OCI-LY7 (cell line): ENCODE measurements around the gene SLC2A6. TPM values are rescaled to one million over a fixed set of nuclear protein-coding genes. Genes with fewer than 3 reads are reported as not detected.

Experiments
- BruUV-seq: library from RNA; stranded (reverse); fragments of 400-500 nt; replicated peaks from 2 replicates; lab custom pipeline; 2021; lab: Mats Ljungman, UMichigan
- CTCF ChIA-PET: fragments of 300-600 bp; sonication (Branson Sonifier 250); formaldehyde crosslinking; loops from one replicate; lab custom pipeline; 2022; ENCODE audit warnings: antibody characterized with exemption; ENCODE audit not compliant: unreplicated experiment; lab: Charles Lee
- POLR2A ChIA-PET: fragments of 300-600 bp; sonication (Branson Sonifier 250); formaldehyde crosslinking; loops from one replicate; lab custom pipeline; 2022; ENCODE audit warnings: antibody characterized with exemption; lab: Charles Lee
- DNase-seq: peaks from one replicate; pipeline ENCODE4 v3.0.0-alpha.2; 2015; ENCODE audit warnings: low spot score
- H2AFZ ChIP-seq: fragments of 200-600 bp; sonication (generic), shearing (Covaris generic); 2 replicates; pipeline ENCODE4 v1.6.1; 2014; ENCODE audit warnings: mild to moderate bottlenecking, antibody characterized with exemption, low read length, moderate library complexity
- H3K27ac ChIP-seq: fragments of 200-600 bp; sonication (generic); 2 replicates; pipeline ENCODE4 v1.5.1; 2014; ENCODE audit warnings: mixed run types, low read depth, mild to moderate bottlenecking, moderate library complexity, low read length, inconsistent platforms; ENCODE audit not compliant: poor library complexity, severe bottlenecking
- H3K36me3 ChIP-seq: fragments of 200-600 bp; sonication (generic); 2 replicates; pipeline ENCODE4 v1.6.1; 2014; ENCODE audit warnings: mild to moderate bottlenecking, antibody characterized with exemption, low read length, moderate library complexity, mixed read lengths; ENCODE audit not compliant: insufficient read depth
- H3K4me1 ChIP-seq: fragments of 200-600 bp; sonication (generic); 2 replicates; pipeline ENCODE4 v1.5.1; 2014; ENCODE audit warnings: mild to moderate bottlenecking, low read length; ENCODE audit not compliant: insufficient read depth, poor library complexity, severe bottlenecking
- H3K4me2 ChIP-seq: fragments of 200-600 bp; sonication (generic); 2 replicates; pipeline ENCODE4 v1.6.1; 2014; ENCODE audit warnings: mild to moderate bottlenecking, low read length
- H3K4me3 ChIP-seq: fragments of 200-600 bp; sonication (generic); 2 replicates; pipeline ENCODE4 v1.5.1; 2014; ENCODE audit warnings: mild to moderate bottlenecking, low read depth, low read length; ENCODE audit not compliant: poor library complexity, severe bottlenecking
- H3K79me2 ChIP-seq: fragments of 200-600 bp; sonication (generic); 2 replicates; pipeline ENCODE4 v1.6.1; 2016; ENCODE audit warnings: low read depth, mild to moderate bottlenecking, low read length, moderate library complexity, mixed read lengths; ENCODE audit not compliant: insufficient read depth
- H3K9me2 ChIP-seq: fragments of 200-600 bp; sonication (generic); 2 replicates; pipeline ENCODE4 v1.6.1; 2016; ENCODE audit warnings: mild to moderate bottlenecking, low read length, mixed read lengths; ENCODE audit not compliant: insufficient read depth
- H3K9me3 ChIP-seq: fragments of 200-600 bp; sonication (generic); 2 replicates; pipeline ENCODE4 v1.6.1; 2014; ENCODE audit warnings: mild to moderate bottlenecking, mixed run types, low read length, mixed read lengths
- H4K20me1 ChIP-seq: fragments of 200-600 bp; sonication (generic); 2 replicates; pipeline ENCODE4 v1.6.1; 2014; ENCODE audit warnings: mild to moderate bottlenecking, antibody characterized with exemption, low read length, moderate library complexity, mixed read lengths; ENCODE audit not compliant: insufficient read depth
- EZH2phosphoT487 ChIP-seq: fragments of 200-600 bp; sonication (generic); IDR thresholded peaks from 2 replicates; pipeline ENCODE4 v1.6.1; 2018; ENCODE audit warnings: low read depth, borderline replicate concordance, mild to moderate bottlenecking, mixed run types, antibody characterized with exemption, low read length, moderate library complexity, mixed read lengths
- intact Hi-C: fragments of 100-400 bp; cut with micrococcal nuclease; formaldehyde crosslinking; loops from one replicate; pipeline ENCODE4 v1.10.0; 2022; ENCODE audit not compliant: unreplicated experiment
- total RNA-seq, 2 experiments: library from RNA; depleted of rRNA in 1 of 2; stranded (reverse); fragments of >200 nt in 1 of 2; shearing (Covaris generic) in 1 of 2; gene quantifications; 2 replicates each; pipeline ENCODE4 v1.2.3, GENCODE V29; 2014 to 2022
- TF ChIP-seq, protein P1 (sequence below): fragments of 200-600 bp; sonication (generic); conservative IDR thresholded peaks from 2 replicates; pipeline ENCODE4 v1.5.1; 2014; ENCODE audit warnings: mild to moderate bottlenecking, antibody characterized with exemption, low read length, moderate library complexity, mixed read lengths

Gene SLC2A6
- total RNA-seq, 2 experiments from 2014 or later = 51.0 to 52.9 TPM

DNA sequence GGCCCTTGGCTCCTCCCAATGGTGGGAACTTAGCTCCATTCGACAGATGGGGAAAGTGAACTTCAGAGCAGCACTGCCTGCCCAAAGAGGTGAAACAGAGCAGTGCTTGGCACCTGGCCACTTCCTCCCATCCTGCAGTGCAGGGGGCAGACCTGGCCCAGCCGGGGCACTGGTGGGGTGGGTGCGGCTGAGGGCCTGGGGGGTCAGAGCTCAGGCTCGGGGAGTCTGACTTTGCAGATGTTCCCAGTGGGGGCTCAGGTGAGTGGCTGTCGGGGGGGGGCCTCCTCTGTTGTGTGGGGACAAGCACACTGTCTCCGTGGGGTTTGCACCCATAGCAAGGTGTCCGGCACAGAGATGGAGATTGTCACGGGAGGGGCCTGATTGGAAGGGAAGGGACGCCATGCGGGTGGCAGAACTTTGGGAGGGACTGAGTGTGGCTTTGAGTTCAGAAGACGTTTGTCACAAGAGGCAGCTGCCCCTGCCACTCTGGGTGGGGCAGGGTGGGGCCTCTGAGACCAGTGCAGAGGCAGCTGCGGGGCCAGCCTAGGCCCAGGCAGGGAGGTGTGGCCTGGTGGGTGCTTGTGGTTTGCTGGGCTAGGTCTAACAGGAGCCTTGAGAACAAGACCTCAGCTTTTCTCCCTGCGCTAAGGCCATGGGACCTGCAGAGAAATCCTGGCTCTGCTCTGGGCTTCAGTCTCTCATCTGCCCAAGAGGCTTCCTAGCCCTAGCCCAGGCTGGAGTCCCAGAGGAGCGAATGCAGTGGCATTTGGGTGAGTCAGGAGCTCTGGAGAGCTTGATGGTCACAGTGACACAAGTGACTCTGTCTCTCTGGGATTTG, 43.4 kb upstream of the SLC2A6 start:
- no peaks in the 10 kb centered on the region for H3K9me2 ChIP-seq
- H3K4me3 ChIP-seq = no peak overlapping the region
- no peak overlapping the region for H3K4me2 ChIP-seq
- ChIA-PET POLR2A (no interaction called here), CTCF (no interaction called here)
- TF ChIP-seq, protein P1, sequence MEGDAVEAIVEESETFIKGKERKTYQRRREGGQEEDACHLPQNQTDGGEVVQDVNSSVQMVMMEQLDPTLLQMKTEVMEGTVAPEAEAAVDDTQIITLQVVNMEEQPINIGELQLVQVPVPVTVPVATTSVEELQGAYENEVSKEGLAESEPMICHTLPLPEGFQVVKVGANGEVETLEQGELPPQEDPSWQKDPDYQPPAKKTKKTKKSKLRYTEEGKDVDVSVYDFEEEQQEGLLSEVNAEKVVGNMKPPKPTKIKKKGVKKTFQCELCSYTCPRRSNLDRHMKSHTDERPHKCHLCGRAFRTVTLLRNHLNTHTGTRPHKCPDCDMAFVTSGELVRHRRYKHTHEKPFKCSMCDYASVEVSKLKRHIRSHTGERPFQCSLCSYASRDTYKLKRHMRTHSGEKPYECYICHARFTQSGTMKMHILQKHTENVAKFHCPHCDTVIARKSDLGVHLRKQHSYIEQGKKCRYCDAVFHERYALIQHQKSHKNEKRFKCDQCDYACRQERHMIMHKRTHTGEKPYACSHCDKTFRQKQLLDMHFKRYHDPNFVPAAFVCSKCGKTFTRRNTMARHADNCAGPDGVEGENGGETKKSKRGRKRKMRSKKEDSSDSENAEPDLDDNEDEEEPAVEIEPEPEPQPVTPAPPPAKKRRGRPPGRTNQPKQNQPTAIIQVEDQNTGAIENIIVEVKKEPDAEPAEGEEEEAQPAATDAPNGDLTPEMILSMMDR = no peak
- TF ChIP-seq EZH2phosphoT487 = no peak
- H2AFZ ChIP-seq = no peak overlapping the region
- intact Hi-C loops = no loop called here
- no peaks in the 10 kb centered on the region for H3K4me1 ChIP-seq
- H4K20me1 ChIP-seq = no peaks in the 10 kb centered on the region
- H3K36me3 ChIP-seq = no peaks in the 10 kb centered on the region
- H3K79me2 ChIP-seq = no peaks in the 10 kb centered on the region
- no peak for DNase-seq
- no peaks in the 10 kb centered on the region for H3K9me3 ChIP-seq
- no TSS peak for BruUV-seq
- no peak overlapping the region for H3K27ac ChIP-seq

DNA sequence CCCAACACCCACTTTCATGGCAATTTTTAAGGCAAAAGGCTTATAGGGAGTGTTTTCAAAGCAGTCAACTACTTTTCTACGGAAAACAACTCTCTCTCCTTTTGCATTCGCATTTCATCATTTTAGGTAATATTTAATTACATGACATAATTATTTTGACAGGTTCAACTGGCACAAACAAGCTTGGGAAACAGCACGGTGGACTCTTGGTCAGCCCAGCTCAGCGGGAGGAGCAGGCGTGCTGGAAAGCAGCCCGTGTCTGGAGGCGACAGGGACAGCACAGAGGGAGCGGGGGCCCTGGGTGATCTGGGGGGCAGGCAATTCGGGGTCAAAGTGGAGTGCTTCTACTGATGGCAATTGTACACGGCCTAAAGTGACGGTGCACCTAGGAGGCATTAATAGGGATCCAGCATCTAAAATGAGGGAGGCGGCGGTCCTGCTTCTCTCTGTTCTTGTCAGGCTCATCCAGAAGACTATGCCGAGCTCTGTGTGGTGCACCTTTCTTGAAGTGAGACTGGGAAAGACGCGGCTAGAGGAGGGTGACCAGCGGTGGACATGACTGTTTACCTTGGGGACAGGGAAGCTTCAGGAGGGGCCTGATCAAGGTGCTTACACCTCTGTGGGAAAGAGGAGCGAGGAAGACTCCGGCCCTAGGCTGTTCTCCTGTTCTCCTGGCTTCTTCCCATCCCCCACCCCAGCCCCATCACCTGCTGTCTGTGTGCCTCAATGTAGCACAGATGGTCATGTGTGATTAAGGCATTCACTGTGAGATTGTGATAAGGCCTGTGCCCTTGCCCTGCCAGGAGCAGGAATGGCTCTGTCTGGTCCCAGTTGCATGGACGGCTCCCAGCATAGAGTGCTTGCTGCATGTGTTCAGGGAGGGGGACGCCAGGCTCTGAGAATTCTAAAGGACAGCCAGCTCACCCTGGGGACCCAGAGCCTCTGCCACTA, 42.5 kb upstream of the SLC2A6 start:
- POLR2A ChIA-PET = interaction anchor here (0.6 kb wide), 1 partner anchor 27 kb away, joined by 3 read pairs; no protein-coding TSS in a partner anchor
- CTCF ChIA-PET = no interaction called here
- BruUV-seq = no TSS peak
- H3K9me2 ChIP-seq = no peaks in the 10 kb centered on the region
- H4K20me1 ChIP-seq = no peaks in the 10 kb centered on the region
- H3K79me2 ChIP-seq = no peaks in the 10 kb centered on the region
- no peak overlapping the region for H3K27ac ChIP-seq
- no peaks in the 10 kb centered on the region for H3K4me1 ChIP-seq
- TF ChIP-seq, protein P1 = no peak
- no peak for TF ChIP-seq EZH2phosphoT487
- intact Hi-C loops = no loop called here
- no peak overlapping the region for H2AFZ ChIP-seq
- no peak overlapping the region for H3K4me3 ChIP-seq
- no peak for DNase-seq
- H3K4me2 ChIP-seq = no peak overlapping the region
- no peaks in the 10 kb centered on the region for H3K9me3 ChIP-seq
- no peaks in the 10 kb centered on the region for H3K36me3 ChIP-seq
